ENCODE data around the gene AGPAT3.

The AGPAT3 gene

DNA sequence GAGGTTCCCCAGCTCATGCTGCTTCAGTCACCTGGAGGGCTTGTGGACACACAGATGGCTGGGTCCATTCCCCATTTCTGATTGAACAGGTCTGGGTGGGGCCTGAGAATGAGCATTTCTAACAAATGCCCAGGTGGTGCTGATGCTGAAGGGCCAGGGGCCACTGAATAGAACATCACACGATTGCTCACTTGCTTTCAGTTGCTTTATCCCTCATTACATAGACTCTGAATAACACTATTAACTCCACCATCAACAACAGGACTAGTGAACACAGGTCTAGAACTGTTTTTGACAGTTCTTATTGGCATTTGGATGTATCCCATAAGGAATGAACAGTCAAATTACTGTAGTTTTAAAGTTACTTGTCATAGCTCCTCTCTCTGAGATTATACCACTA lies 159.2 kb downstream of the AGPAT3 start:
- no peak for DNase-seq (ENCODE audit: low spot score)

GRCh38 chr21:44024887-44025353 lies 159.9 kb downstream of the AGPAT3 start:
- peak; percentile 68 for DNase-seq (ENCODE audit: low spot score)

GRCh38 chr21:44027607-44028286 lies 162.7 kb downstream of the AGPAT3 start:
- no peak for DNase-seq (ENCODE audit: low spot score)

- DNase-seq (ENCODE audit: low spot score), result no peak
Measured at GRCh38 chr21:44028287-44028659, 163.2 kb downstream of the AGPAT3 start.

DNA sequence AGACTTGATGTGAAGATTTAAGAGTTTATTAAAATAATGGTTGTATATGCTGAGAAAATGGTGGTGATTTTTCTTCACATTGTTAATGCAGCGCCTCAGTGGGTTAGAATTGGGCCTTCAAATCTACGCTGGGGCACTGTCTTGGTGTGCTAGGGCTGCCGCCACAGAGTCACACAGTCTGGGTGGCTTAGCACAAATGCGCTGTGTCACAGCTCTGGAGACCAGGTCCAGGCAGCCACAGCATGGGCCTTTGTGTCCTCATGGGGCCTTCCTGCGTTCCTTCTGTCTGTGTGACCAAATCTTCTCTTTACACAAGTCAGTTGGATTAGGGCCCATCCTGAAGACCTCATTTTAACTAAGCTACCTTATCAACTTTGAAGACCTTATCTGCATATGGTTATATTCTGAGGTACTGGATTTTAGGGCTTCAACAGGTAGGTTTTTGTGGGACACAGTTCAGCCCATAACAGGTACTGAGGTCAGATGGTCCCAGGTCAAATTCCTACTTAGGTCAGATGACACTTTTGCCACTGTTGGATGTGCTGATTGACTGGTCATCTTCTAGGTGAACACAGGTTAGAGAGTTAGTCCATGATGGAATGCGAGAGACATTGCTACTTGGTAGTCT lies 164.6 kb downstream of the AGPAT3 start:
- no peak for DNase-seq (ENCODE audit: low spot score)

GRCh38 chr21:44035244-44035643 lies 170.2 kb downstream of the AGPAT3 start:
- DNase-seq (ENCODE audit: low spot score), result no peak
